Measurements from ENCODE around the gene TPCN2. TPM values are rescaled to one million over a fixed set of nuclear protein-coding genes. Genes with fewer than 3 reads are reported as not detected.
"Not testable (repeated sequence)": the region's sequence is repeated elsewhere in the genome, so short reads cannot be mapped to it uniquely, and the experiment has no call there.

TPCN2 gene
- total RNA-seq, 2 donors from 2014 or later: 34.7 to 38.0 TPM

DNA sequence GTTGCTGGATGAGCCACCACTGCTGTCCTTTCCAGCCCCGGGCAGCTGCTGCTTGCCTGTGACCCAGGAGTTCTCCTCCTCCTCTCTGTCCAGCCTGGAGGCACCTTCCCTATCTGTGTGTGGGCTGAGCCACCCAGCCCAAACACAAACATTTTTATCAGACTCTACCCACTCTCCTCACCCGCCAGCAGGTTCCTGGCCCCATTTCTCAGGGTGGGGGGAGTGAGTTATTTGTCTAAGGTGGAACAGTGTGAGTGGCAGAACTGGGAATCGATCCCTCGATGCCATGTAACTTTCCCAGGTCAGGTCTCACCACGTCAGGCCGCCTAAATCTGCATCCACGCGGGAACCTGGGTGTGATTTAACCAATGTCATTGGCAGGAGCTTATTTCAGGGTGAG is 86.2 kb downstream of the TPCN2 start:
- ATAC-seq (ENCODE audit: insufficient number of reproducible peaks, low FRiP score, low read depth) (no peak), DNase-seq (ENCODE audit: low spot score) (no peak)
- no peaks in the 10 kb centered on the region for H3K9me3 ChIP-seq
- H3K36me3 ChIP-seq: no peaks in the 10 kb centered on the region
- no peaks in the 10 kb centered on the region for H3K27me3 ChIP-seq (replicated peaks; ENCODE audit: insufficient read depth)
- no peak overlapping the region for H3K27ac ChIP-seq
- H3K4me3 ChIP-seq: no peak overlapping the region
- H3K4me1 ChIP-seq (ENCODE audit: control insufficient read depth in 1 of 2, low read depth in 2 of 2): peaks cover 9 to 20% of the 10 kb centered on the region in 2 donors
- TF ChIP-seq, protein P1, sequence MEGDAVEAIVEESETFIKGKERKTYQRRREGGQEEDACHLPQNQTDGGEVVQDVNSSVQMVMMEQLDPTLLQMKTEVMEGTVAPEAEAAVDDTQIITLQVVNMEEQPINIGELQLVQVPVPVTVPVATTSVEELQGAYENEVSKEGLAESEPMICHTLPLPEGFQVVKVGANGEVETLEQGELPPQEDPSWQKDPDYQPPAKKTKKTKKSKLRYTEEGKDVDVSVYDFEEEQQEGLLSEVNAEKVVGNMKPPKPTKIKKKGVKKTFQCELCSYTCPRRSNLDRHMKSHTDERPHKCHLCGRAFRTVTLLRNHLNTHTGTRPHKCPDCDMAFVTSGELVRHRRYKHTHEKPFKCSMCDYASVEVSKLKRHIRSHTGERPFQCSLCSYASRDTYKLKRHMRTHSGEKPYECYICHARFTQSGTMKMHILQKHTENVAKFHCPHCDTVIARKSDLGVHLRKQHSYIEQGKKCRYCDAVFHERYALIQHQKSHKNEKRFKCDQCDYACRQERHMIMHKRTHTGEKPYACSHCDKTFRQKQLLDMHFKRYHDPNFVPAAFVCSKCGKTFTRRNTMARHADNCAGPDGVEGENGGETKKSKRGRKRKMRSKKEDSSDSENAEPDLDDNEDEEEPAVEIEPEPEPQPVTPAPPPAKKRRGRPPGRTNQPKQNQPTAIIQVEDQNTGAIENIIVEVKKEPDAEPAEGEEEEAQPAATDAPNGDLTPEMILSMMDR (IDR thresholded peaks at IDR 0.05): no peak

DNA sequence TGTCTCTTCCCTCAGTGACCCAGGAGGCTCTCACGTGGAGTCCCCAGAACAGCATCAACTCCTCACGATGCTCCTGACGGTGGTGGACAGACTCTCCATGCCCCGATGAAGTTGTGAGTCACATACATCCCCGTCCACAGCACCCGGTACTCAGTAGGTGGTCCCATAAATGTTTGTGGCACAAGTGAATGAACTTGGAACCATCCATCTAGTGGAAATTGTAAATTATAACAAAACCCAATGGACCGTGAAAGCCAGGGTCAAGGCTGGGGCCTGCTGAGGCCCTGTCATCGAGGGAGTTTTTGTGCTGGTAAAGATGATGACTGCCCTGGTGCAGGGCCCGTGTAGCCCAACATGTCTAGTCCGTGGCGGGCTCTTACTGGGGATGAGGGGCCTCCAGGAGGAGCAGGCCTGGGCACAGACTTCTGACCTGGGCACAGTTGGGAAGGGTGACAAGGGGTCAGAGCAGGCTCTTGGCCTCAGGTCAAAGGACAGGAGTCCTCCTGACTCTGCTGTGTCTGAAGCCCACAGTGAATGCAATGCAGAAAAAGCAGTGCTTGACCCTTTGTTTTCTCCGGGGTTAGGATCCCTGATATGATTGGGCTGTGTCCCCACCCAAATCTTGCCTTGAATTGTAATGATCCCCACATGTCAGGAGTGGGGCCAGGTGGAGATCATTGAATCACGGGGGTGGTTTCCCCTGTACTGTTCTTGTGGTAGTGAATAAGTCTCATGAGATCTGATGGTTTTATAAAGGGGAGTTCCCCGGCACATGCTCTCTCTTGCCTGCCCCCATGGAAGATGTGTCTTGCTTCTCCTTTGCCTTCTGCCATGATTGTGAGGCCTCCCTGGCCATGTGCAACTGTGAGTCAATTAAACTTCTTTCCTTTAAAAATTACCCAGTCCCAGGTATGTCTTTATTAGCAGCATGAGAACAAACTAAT is 87.0 kb downstream of the TPCN2 start:
- TF ChIP-seq, protein P1 (IDR thresholded peaks at IDR 0.05): no peak
- Histone ChIP-seq H3K9me3 (no peaks in the 10 kb centered on the region), H3K36me3 (no peaks in the 10 kb centered on the region), H3K4me3 (no peak overlapping the region), H3K27me3 (replicated peaks; ENCODE audit: insufficient read depth) (no peaks in the 10 kb centered on the region), H3K4me1 (ENCODE audit: control insufficient read depth in 1 of 2, low read depth in 2 of 2) (peaks cover 8 to 17% of the 10 kb centered on the region in 2 donors), H3K27ac (no peak overlapping the region)
- DNase-seq (ENCODE audit: low spot score) (no peak), ATAC-seq (ENCODE audit: insufficient number of reproducible peaks, low FRiP score, low read depth) (no peak)

DNA sequence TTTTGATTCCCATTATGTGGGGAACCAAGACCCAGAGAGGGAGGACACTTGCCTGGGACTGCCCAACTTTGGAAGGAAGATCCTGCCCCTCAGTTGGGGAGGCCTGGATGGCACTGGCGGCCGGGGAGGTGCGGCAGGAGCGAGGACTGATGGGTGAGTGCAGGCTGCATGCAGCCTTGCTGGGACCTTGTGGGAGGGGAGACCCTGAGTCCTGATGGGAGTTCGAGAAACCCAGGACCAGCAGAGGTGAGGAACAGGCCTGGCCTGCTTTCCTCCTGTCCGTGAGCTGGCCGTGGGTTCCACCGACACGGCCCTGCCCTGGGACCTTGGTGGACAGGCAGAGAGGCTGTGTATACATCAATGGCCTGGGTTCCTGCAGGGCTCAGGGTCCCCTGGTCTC is 87.7 kb downstream of the TPCN2 start:
- DNase-seq (ENCODE audit: low spot score) (no peak), ATAC-seq (ENCODE audit: insufficient number of reproducible peaks, low FRiP score, low read depth) (no peak)
- peaks cover 4 to 9% of the 10 kb centered on the region in 2 donors for H3K4me1 ChIP-seq (ENCODE audit: control insufficient read depth in 1 of 2, low read depth in 2 of 2)
- H3K36me3 ChIP-seq: no peaks in the 10 kb centered on the region
- no peaks in the 10 kb centered on the region for H3K27me3 ChIP-seq (replicated peaks; ENCODE audit: insufficient read depth)
- no peaks in the 10 kb centered on the region for H3K9me3 ChIP-seq
- no peak overlapping the region for H3K4me3 ChIP-seq
- H3K27ac ChIP-seq: no peak overlapping the region
- TF ChIP-seq, protein P1 (IDR thresholded peaks at IDR 0.05): no peak

DNA sequence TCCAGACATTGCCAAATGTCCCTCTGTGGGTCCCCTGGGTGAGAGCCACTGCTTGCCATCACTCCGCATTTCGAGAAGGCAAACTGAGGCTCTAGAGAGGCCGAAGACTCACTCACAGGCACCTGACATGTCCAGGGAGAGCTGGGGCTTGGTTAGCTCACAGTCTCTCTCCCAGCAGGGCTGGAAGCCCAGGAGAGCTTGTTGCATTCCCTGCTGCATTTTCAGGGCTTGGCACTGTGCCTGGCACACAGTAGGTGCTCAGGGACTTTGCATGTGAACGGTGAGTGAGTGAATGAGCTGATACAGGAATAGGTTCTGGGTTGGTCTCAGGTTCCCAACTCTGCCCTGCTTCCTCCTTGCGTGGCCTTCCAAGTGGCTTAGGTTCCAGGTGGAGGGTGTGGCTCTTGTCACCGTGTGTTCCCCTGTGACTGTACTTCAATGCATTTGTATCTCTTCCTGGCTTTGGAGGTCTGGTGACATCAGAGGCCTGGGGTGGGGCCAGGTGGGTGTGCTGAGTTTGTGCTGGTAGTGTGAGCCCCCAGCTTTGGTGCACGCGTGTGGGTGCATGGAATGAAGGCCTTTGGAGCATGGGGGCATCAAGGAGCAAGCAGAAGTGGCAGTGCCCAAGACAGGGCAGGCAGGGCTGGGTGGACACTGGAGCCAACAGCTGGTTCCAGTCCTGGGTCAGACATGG is 88.6 kb downstream of the TPCN2 start:
- H3K27ac ChIP-seq: no peak overlapping the region
- ATAC-seq (ENCODE audit: insufficient number of reproducible peaks, low FRiP score, low read depth): no peak
- DNase-seq (ENCODE audit: low spot score): no peak
- H3K4me3 ChIP-seq: no peak overlapping the region
- H3K9me3 ChIP-seq: no peaks in the 10 kb centered on the region
- H3K4me1 ChIP-seq (ENCODE audit: control insufficient read depth in 1 of 2, low read depth in 2 of 2): peaks cover 0 to under 1% of the 10 kb centered on the region in 2 donors
- no peaks in the 10 kb centered on the region for H3K36me3 ChIP-seq
- TF ChIP-seq, protein P1 (IDR thresholded peaks at IDR 0.05): no peak
- H3K27me3 ChIP-seq (replicated peaks; ENCODE audit: insufficient read depth): no peaks in the 10 kb centered on the region

DNA sequence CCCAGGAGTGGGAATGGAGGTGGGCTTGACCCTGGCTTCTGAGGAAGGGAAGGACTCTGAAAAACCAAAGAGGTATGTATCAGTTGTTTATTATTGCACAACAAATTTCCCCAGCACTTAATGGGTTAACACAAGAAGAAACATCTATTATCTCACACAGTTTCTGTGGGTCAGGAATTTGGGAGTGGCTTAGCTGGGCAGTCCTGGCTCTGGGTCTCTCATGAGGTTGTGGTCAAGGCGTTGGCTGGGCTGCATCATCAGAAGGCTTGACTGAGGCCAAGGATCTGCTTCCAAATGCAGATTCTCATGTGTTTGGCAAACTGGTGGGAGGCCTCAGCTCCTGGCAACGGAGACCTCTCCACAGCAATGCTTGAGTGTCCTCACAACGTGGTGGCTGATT is 89.5 kb downstream of the TPCN2 start:
- Histone ChIP-seq H3K4me3 (no peak overlapping the region), H3K4me1 (ENCODE audit: control insufficient read depth in 1 of 2, low read depth in 2 of 2) (no peaks in the 10 kb centered on the region), H3K9me3 (no peaks in the 10 kb centered on the region), H3K36me3 (no peaks in the 10 kb centered on the region), H3K27ac (no peak overlapping the region), H3K27me3 (replicated peaks; ENCODE audit: insufficient read depth) (no peaks in the 10 kb centered on the region)
- ATAC-seq (ENCODE audit: insufficient number of reproducible peaks, low FRiP score, low read depth) (no peak), DNase-seq (ENCODE audit: low spot score) (no peak)
- TF ChIP-seq, protein P1 (IDR thresholded peaks at IDR 0.05): no peak

DNA sequence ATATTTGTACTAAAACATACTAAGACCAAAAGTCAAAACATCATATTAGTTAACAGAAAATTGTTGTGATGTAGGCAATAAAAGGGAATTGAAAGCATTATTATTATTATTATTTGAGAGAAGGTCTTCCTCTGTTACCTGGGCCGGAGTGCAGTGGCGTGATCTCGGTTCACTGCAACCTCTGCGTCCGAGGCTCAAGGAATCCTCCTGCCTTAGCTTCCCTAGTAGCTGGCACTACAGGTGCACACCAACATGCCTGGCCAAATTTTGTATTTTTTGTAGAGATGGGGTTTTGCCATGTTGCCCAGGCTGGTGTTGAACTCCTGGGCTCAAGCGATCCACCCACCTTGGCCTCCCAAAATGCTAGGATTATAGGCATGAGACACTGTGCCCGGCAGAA is 91.4 kb downstream of the TPCN2 start:
- H3K36me3 ChIP-seq; H3K27ac ChIP-seq; H3K4me3 ChIP-seq; H3K27me3 ChIP-seq (replicated peaks; ENCODE audit: insufficient read depth); DNase-seq (ENCODE audit: low spot score); H3K4me1 ChIP-seq (ENCODE audit: control insufficient read depth in 1 of 2, low read depth in 2 of 2); ATAC-seq (ENCODE audit: insufficient number of reproducible peaks, low FRiP score, low read depth); H3K9me3 ChIP-seq: not testable (repeated sequence)
